PC-9 (cell line): ENCODE data around the gene GIMAP8. TPM values are rescaled to one million over a fixed set of nuclear protein-coding genes. Genes with fewer than 3 reads are reported as not detected.

Experiments
- BruUV-seq: library from RNA; stranded (reverse); fragments of 400-500 nt; replicated peaks from 2 replicates; lab custom pipeline; 2021; lab: Mats Ljungman, UMichigan
- CTCF ChIA-PET: fragments of 300-600 bp; sonication (Branson Sonifier 250); formaldehyde crosslinking; loops from one replicate; lab custom pipeline; 2022; ENCODE audit warnings: antibody characterized with exemption; lab: Charles Lee
- POLR2A ChIA-PET: fragments of 300-600 bp; sonication (Branson Sonifier 250); formaldehyde crosslinking; loops from one replicate; lab custom pipeline; 2022; ENCODE audit warnings: antibody characterized with exemption; ENCODE audit not compliant: unreplicated experiment; lab: Charles Lee
- DNase-seq, 2 experiments: peaks; one replicate each; pipeline versions ENCODE4 v3.0.0 to v3.0.0-alpha.2; 2015 to 2022; ENCODE audit warnings: mixed read lengths in 1 of 2
- H2AFZ ChIP-seq: fragments of 200-600 bp; sonication (generic); 2 replicates; pipeline ENCODE4 v1.8.1; 2017; ENCODE audit warnings: antibody characterized with exemption
- H3F3A ChIP-seq: fragments of 200-600 bp; sonication (generic); 2 replicates; pipeline ENCODE4 v1.8.1; 2017; ENCODE audit warnings: antibody characterized with exemption, mild to moderate bottlenecking, low read depth; ENCODE audit not compliant: insufficient read depth
- H3K27ac ChIP-seq: fragments of 200-600 bp; sonication (generic); 2 replicates; pipeline ENCODE4 v1.6.1; 2016; ENCODE audit warnings: mixed run types
- H3K27me3 ChIP-seq: fragments of 200-600 bp; sonication (generic); 2 replicates; pipeline ENCODE4 v1.6.1; 2016; ENCODE audit warnings: low read depth, mixed run types; ENCODE audit not compliant: insufficient read depth
- H3K36me3 ChIP-seq: fragments of 200-600 bp; sonication (generic); 2 replicates; pipeline ENCODE4 v1.6.1; 2016; ENCODE audit warnings: low read depth, mixed run types
- H3K4me1 ChIP-seq: fragments of 200-600 bp; sonication (generic); replicated peaks from 2 replicates; pipeline ENCODE4 v1.6.1; 2016; ENCODE audit warnings: mixed run types; ENCODE audit not compliant: insufficient read depth
- H3K4me2 ChIP-seq: fragments of 200-600 bp; sonication (generic); 2 replicates; pipeline ENCODE4 v1.6.1; 2017; ENCODE audit warnings: mixed run types
- H3K4me3 ChIP-seq: fragments of 200-600 bp; sonication (generic); 2 replicates; pipeline ENCODE4 v1.6.1; 2016; ENCODE audit warnings: mixed run types
- H3K79me2 ChIP-seq: fragments of 200-600 bp; sonication (generic); 2 replicates; pipeline ENCODE4 v1.6.1; 2017; ENCODE audit warnings: low read depth, mixed run types
- H3K9me2 ChIP-seq: fragments of 200-600 bp; sonication (generic); 2 replicates; pipeline ENCODE4 v1.8.1; 2017; ENCODE audit warnings: mild to moderate bottlenecking; ENCODE audit not compliant: insufficient read depth
- H3K9me3 ChIP-seq: fragments of 200-600 bp; sonication (generic); 2 replicates; pipeline ENCODE4 v1.8.1; 2016; ENCODE audit warnings: low read depth; ENCODE audit not compliant: insufficient read depth
- H4K20me1 ChIP-seq: fragments of 200-600 bp; sonication (generic); 2 replicates; pipeline ENCODE4 v1.8.1; 2017; ENCODE audit not compliant: insufficient read depth
- EZH2 ChIP-seq: fragments of 200-600 bp; sonication (generic); IDR thresholded peaks from 2 replicates; pipeline ENCODE4 v1.8.0; 2017; ENCODE audit warnings: antibody characterized with exemption, low read depth
- intact Hi-C: fragments of 100-400 bp; cut with micrococcal nuclease; formaldehyde crosslinking; loops from one replicate; pipeline ENCODE4 v1.10.0; 2022; ENCODE audit not compliant: unreplicated experiment
- total RNA-seq: library from RNA; stranded (reverse); gene quantifications from 2 replicates; pipeline ENCODE4 v1.2.3, GENCODE V29; 2021
- TF ChIP-seq, protein P1 (sequence below): fragments of 200-600 bp; sonication (generic); conservative IDR thresholded peaks from 2 replicates; pipeline ENCODE4 v1.6.1; 2017; ENCODE audit warnings: mixed run types, antibody characterized with exemption, mild to moderate bottlenecking, moderate library complexity

GIMAP8 gene
- total RNA-seq, 1 experiment from 2014 or later: not detected

DNA sequence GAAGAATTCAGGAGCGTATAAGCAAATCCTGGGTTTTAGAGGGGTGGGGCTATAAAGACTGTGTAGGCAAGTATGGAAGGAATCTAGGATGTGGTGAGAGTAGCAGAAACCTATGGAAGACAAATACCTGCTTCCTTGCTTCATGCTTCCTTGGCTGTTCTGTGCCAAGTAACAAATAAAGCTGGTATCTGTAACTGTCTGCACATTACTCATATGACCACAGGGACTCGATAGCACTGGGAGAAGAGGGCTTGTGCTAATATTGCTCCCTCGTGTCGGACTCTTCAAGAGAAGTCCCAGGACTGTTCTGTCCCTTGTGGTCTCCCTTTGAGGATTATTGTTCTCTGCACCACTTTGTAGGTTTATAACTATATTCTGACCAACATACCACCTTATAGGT, 52.7 kb downstream of the GIMAP8 start:
- POLR2A ChIA-PET: no interaction called here

DNA sequence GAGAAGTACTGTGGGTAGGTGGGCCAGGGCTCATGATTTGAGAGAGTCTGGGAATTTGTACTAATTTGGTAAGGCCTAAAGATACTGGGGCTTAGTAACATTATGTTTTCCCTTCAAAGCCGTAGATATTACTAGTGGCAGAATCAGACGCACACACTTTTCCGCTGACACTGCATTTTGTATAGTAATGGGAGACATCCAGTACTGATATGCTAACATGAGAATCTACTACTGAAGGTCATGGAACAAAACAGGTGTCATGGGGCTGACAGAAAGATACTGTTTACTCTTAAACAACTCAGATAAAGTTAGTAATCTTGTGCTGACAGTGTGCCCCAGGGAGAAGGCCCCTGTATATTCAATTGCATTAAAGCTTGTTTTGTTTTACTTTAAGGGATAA, 53.2 kb downstream of the GIMAP8 start:
- Histone ChIP-seq H3K4me3 (no peak overlapping the region), H3K4me1 (no peaks in the 10 kb centered on the region), H3F3A (no peaks in the 10 kb centered on the region), H3K27ac (no peak overlapping the region), H3K9me2 (no peaks in the 10 kb centered on the region), H2AFZ (no peak overlapping the region), H3K27me3 (peaks cover 44% of the 10 kb centered on the region), H3K4me2 (no peak overlapping the region), H3K9me3 (no peaks in the 10 kb centered on the region), H3K79me2 (no peaks in the 10 kb centered on the region), H3K36me3 (no peaks in the 10 kb centered on the region), H4K20me1 (no peaks in the 10 kb centered on the region)
- intact Hi-C loops: no loop called here
- CTCF ChIA-PET: no interaction called here
- BruUV-seq: no TSS peak
- DNase-seq: no peak
- POLR2A ChIA-PET: no interaction called here
- no peak for TF ChIP-seq EZH2
- TF ChIP-seq, protein P1, sequence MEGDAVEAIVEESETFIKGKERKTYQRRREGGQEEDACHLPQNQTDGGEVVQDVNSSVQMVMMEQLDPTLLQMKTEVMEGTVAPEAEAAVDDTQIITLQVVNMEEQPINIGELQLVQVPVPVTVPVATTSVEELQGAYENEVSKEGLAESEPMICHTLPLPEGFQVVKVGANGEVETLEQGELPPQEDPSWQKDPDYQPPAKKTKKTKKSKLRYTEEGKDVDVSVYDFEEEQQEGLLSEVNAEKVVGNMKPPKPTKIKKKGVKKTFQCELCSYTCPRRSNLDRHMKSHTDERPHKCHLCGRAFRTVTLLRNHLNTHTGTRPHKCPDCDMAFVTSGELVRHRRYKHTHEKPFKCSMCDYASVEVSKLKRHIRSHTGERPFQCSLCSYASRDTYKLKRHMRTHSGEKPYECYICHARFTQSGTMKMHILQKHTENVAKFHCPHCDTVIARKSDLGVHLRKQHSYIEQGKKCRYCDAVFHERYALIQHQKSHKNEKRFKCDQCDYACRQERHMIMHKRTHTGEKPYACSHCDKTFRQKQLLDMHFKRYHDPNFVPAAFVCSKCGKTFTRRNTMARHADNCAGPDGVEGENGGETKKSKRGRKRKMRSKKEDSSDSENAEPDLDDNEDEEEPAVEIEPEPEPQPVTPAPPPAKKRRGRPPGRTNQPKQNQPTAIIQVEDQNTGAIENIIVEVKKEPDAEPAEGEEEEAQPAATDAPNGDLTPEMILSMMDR: no peak

More for the DNA sequence above, 52.7 kb downstream of the GIMAP8 start:
- no peak overlapping the region for H3K27ac ChIP-seq
- no TSS peak for BruUV-seq
- DNase-seq: no peak
- H4K20me1 ChIP-seq: no peaks in the 10 kb centered on the region
- TF ChIP-seq, protein P1: no peak
- no peak for TF ChIP-seq EZH2
- H3K4me3 ChIP-seq: no peak overlapping the region
- H3K36me3 ChIP-seq: no peaks in the 10 kb centered on the region
- no peak overlapping the region for H2AFZ ChIP-seq
- H3K9me3 ChIP-seq: no peaks in the 10 kb centered on the region
- no peaks in the 10 kb centered on the region for H3K79me2 ChIP-seq
- CTCF ChIA-PET: no interaction called here
- peaks cover 40% of the 10 kb centered on the region for H3K27me3 ChIP-seq
- no peak overlapping the region for H3K4me2 ChIP-seq
- intact Hi-C loops: no loop called here
- no peaks in the 10 kb centered on the region for H3F3A ChIP-seq
- no peaks in the 10 kb centered on the region for H3K4me1 ChIP-seq
- H3K9me2 ChIP-seq: no peaks in the 10 kb centered on the region

DNA sequence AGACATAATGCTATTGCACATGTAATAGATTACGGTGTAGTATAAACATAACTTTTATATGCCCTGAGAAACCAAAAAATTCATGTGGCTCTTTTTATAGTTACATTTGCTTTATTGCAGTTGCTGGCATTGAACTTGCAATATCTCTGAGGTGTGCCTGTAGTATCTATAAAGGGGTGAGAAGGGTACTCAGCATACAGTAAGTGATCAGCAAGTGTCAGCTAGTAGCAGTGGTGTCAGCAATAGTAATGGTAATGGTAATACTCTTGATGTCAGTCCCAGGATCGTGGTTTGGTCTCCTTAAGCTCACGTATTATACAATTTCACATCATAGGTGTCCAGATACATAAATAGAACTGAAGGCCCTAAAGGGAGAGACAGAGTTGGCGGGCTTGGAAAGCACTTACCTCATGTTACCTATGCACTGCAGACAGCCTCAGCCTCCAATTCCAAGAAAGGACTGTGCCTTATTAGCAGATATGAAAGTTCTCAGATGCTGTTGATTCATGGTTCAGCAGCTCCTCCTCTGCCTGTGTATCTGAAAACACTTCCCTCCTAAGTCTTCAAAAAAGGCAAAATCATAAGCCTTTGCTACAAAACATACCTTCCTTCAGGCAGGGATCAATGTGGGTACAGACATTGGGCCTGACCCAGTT, 57.6 kb downstream of the GIMAP8 start:
- peaks cover 83% of the 10 kb centered on the region for H3K27me3 ChIP-seq
- no peaks in the 10 kb centered on the region for H3K9me2 ChIP-seq
- BruUV-seq: no TSS peak
- H4K20me1 ChIP-seq: no peaks in the 10 kb centered on the region
- DNase-seq: no peak
- H2AFZ ChIP-seq: no peak overlapping the region
- H3K9me3 ChIP-seq: no peaks in the 10 kb centered on the region
- H3F3A ChIP-seq: no peaks in the 10 kb centered on the region
- intact Hi-C loops: no loop called here
- H3K79me2 ChIP-seq: no peaks in the 10 kb centered on the region
- no peak overlapping the region for H3K4me2 ChIP-seq
- ChIA-PET CTCF (no interaction called here), POLR2A (no interaction called here)
- H3K4me3 ChIP-seq: no peak overlapping the region
- H3K4me1 ChIP-seq: no peaks in the 10 kb centered on the region
- H3K27ac ChIP-seq: no peak overlapping the region
- TF ChIP-seq EZH2: no peak
- TF ChIP-seq, protein P1: no peak
- no peaks in the 10 kb centered on the region for H3K36me3 ChIP-seq
